Keratinocyte (primary cell): Measurements from ENCODE around the gene CLEC17A. TPM values are rescaled to one million over a fixed set of nuclear protein-coding genes. Genes with fewer than 3 reads are reported as not detected.

ENCODE experiments used
- DNase-seq: peaks from one replicate; pipeline ENCODE4 v3.0.0-alpha.2; 2011; ENCODE audit warnings: low read depth, missing footprints, low spot score
- FAIRE-seq: peaks from 2 replicates; lab custom pipeline; 2011; peaks lifted over from hg19 to GRCh38; lab: Jason Lieb, UNC
- H2AFZ ChIP-seq: 2 replicates; pipeline ENCODE4 v1.6.0; 2012; ENCODE audit warnings: low read length, control low read depth, inconsistent platforms; ENCODE audit not compliant: control insufficient read depth
- H3K27ac ChIP-seq: 2 replicates; pipeline ENCODE4 v1.5.1; 2011; ENCODE audit warnings: low read length; ENCODE audit not compliant: control insufficient read depth, insufficient read depth
- H3K27me3 ChIP-seq: 3 replicates; pipeline ENCODE4 v1.6.0; 2011; ENCODE audit warnings: low read length; ENCODE audit not compliant: control insufficient read depth, insufficient read depth; ENCODE audit errors: extremely low read depth
- H3K36me3 ChIP-seq, 2 experiments: 2 replicates in 1 of 2; 3 replicates in 1 of 2; pipeline ENCODE4 v1.5.1; 2011; ENCODE audit warnings: low read length in 2 of 2, mild to moderate bottlenecking in 1 of 2; ENCODE audit not compliant: control insufficient read depth in 2 of 2, insufficient read depth in 2 of 2; ENCODE audit errors: extremely low read depth in 1 of 2
- H3K4me1 ChIP-seq: 3 replicates; pipeline ENCODE4 v1.5.1; 2011; ENCODE audit warnings: low read length; ENCODE audit not compliant: control insufficient read depth, insufficient read depth; ENCODE audit errors: extremely low read depth
- H3K4me2 ChIP-seq: 3 replicates; pipeline ENCODE4 v1.6.0; 2011; ENCODE audit warnings: low read depth, low read length; ENCODE audit not compliant: control insufficient read depth, insufficient read depth; ENCODE audit errors: extremely low read depth
- H3K4me3 ChIP-seq, 3 experiments: fragments of 200-600 bp in 1 of 3; sonication (generic) in 1 of 3; 2 replicates in 2 of 3; 3 replicates in 1 of 3; pipeline ENCODE4 v1.5.1; 2011 to 2016; ENCODE audit warnings: low read length in 3 of 3, mild to moderate bottlenecking in 3 of 3, control low read depth in 2 of 3, inconsistent platforms in 1 of 3, low read depth in 1 of 3, mixed read lengths in 1 of 3, mixed run types in 1 of 3, moderate library complexity in 1 of 3; ENCODE audit not compliant: control insufficient read depth in 2 of 3, insufficient read depth in 2 of 3; ENCODE audit errors: extremely low read depth in 1 of 3
- H3K79me2 ChIP-seq: 2 replicates; pipeline ENCODE4 v1.6.0; 2012; ENCODE audit warnings: low read length; ENCODE audit not compliant: control insufficient read depth, insufficient read depth
- H3K9ac ChIP-seq: 3 replicates; pipeline ENCODE4 v1.6.0; 2011; ENCODE audit warnings: low read length; ENCODE audit not compliant: control insufficient read depth, insufficient read depth; ENCODE audit errors: extremely low read depth
- H3K9me1 ChIP-seq: 3 replicates; pipeline ENCODE4 v1.6.0; 2011; ENCODE audit warnings: low read length; ENCODE audit not compliant: control insufficient read depth, insufficient read depth; ENCODE audit errors: extremely low read depth
- H3K9me3 ChIP-seq: 2 replicates; pipeline ENCODE4 v1.5.1; 2012; ENCODE audit warnings: low read depth, low read length; ENCODE audit not compliant: control insufficient read depth
- H4K20me1 ChIP-seq: 3 replicates; pipeline ENCODE4 v1.6.0; 2011; ENCODE audit warnings: low read length; ENCODE audit not compliant: control insufficient read depth, insufficient read depth; ENCODE audit errors: extremely low read depth
- EZH2 ChIP-seq: IDR thresholded peaks from one replicate; pipeline ENCODE4 v1.6.1; 2012; ENCODE audit warnings: inconsistent platforms, mild to moderate bottlenecking, low read length, moderate library complexity
- dilution Hi-C: fragments of 300-500 bp; cut with MboI; formaldehyde crosslinking; loops from one replicate; pipeline ENCODE4 v1.7.0; 2020; ENCODE audit warnings: low sequenced_read_pairs; ENCODE audit not compliant: extremely low pct_ligation_motif_present
- polyA plus RNA-seq, 5 experiments: library from polyadenylated mRNA; depleted of rRNA in 3 of 5; stranded (reverse) in 3 of 5; stranded (forward) in 1 of 5; unstranded in 1 of 5; fragments of >200 nt; gene quantifications; 1 replicate in 1 of 5; 2 replicates in 3 of 5; 3 replicates in 1 of 5; pipeline versions ENCODE4 v1.2.1 to v1.2.3, GENCODE V29; 2011 to 2012; ENCODE audit warnings: missing spikeins in 2 of 5, low read depth in 1 of 5, low replicate concordance in 1 of 5
- TF ChIP-seq, protein P1 (sequence below), 3 experiments: IDR thresholded peaks in 1 of 3; conservative IDR thresholded peaks in 1 of 3; optimal IDR thresholded peaks in 1 of 3; 2 replicates in 2 of 3; 3 replicates in 1 of 3; pipeline versions ENCODE3 to v1.5.1; 2011; ENCODE audit warnings: low read length in 3 of 3, mild to moderate bottlenecking in 3 of 3, moderate library complexity in 2 of 3, control low read depth in 1 of 3, inconsistent platforms in 1 of 3; ENCODE audit not compliant: insufficient read depth in 2 of 3; ENCODE audit errors: extremely low read depth in 1 of 3

Gene CLEC17A
- polyA plus RNA-seq, 1 donor (not counting 4 experiments of a cell fraction or from before 2014, with no cell fraction given) = not detected

DNA sequence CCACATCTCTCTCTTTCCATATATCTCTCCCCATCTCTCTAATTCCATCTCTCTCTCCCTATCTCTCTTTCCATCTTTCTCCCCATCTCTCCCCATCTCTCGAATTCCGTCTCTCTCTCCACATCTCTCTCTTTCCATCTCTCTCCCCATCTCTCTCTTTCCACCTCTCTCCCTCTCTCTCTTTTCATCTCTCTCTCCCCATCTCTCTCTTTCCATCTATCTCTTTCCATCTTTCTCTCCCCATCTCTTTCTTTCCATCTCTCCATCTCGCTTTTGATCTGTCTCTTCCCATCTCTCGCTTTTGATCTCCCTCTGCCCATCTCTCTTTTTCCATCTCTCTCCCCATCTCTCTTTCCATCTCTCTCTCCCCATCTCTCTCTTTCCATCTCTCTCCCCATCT is 66.1 kb downstream of the CLEC17A start:
- Histone ChIP-seq H3K4me1 (no peaks in the 10 kb centered on the region), H3K4me2 (no peak overlapping the region), H3K9me3 (no peaks in the 10 kb centered on the region), H3K9me1 (no peaks in the 10 kb centered on the region), H3K36me3 (no peaks in the 10 kb centered on the region), H3K4me3 (no peak overlapping the region), H3K9ac (no peak overlapping the region), H2AFZ (no peak overlapping the region), H4K20me1 (no peaks in the 10 kb centered on the region), H3K79me2 (no peaks in the 10 kb centered on the region), H3K27me3 (no peaks in the 10 kb centered on the region), H3K27ac (no peak overlapping the region)
- DNase-seq (no peak), FAIRE-seq (no peak)
- TF ChIP-seq, protein P1, sequence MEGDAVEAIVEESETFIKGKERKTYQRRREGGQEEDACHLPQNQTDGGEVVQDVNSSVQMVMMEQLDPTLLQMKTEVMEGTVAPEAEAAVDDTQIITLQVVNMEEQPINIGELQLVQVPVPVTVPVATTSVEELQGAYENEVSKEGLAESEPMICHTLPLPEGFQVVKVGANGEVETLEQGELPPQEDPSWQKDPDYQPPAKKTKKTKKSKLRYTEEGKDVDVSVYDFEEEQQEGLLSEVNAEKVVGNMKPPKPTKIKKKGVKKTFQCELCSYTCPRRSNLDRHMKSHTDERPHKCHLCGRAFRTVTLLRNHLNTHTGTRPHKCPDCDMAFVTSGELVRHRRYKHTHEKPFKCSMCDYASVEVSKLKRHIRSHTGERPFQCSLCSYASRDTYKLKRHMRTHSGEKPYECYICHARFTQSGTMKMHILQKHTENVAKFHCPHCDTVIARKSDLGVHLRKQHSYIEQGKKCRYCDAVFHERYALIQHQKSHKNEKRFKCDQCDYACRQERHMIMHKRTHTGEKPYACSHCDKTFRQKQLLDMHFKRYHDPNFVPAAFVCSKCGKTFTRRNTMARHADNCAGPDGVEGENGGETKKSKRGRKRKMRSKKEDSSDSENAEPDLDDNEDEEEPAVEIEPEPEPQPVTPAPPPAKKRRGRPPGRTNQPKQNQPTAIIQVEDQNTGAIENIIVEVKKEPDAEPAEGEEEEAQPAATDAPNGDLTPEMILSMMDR (optimal IDR thresholded peaks at IDR 0.05 in 1 of 3, IDR thresholded peaks at IDR 0.05 in 1 of 3, conservative IDR thresholded peaks at IDR 0.05 in 1 of 3; ENCODE audit: extremely low read depth in 1 of 3, insufficient read depth in 2 of 3, low read length in 3 of 3) = no peak
- no peak for TF ChIP-seq EZH2
- dilution Hi-C loops = no loop called here

DNA sequence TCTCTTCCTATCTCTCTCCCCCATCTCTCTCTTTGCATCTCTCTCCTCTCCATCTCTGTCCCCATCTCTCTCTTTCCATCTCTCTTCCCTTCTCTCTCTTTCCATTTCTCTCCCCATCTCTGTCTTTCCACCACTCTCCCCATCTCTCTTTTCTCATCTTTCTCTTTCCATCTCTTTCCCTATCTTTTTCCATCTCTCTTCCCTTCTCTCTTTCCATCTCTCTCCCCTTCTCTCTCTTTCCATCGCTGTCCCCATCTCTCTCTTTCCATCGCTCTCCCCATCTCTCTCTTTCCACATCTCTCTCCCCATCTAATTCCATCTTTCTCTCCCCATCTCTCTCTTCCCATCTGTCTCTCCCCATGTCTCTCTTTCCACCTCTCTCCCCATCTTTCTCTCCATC is 67.3 kb downstream of the CLEC17A start:
- dilution Hi-C loops = no loop called here
- FAIRE-seq (no peak), DNase-seq (no peak)

More for the DNA sequence above, 67.3 kb downstream of the CLEC17A start:
- Histone ChIP-seq H3K27ac (no peak overlapping the region), H3K27me3 (no peaks in the 10 kb centered on the region), H4K20me1 (no peaks in the 10 kb centered on the region), H3K9ac (no peak overlapping the region), H2AFZ (no peak overlapping the region), H3K79me2 (no peaks in the 10 kb centered on the region), H3K4me1 (no peaks in the 10 kb centered on the region), H3K4me2 (no peak overlapping the region), H3K4me3 (no peak overlapping the region), H3K36me3 (no peaks in the 10 kb centered on the region), H3K9me3 (no peaks in the 10 kb centered on the region), H3K9me1 (no peaks in the 10 kb centered on the region)
- TF ChIP-seq EZH2 = no peak
- TF ChIP-seq, protein P1 (optimal IDR thresholded peaks at IDR 0.05 in 1 of 3, IDR thresholded peaks at IDR 0.05 in 1 of 3, conservative IDR thresholded peaks at IDR 0.05 in 1 of 3; ENCODE audit: extremely low read depth in 1 of 3, insufficient read depth in 2 of 3, low read length in 3 of 3) = no peak
